ENCODE data around the gene GNG4.

Gene GNG4

GRCh38 chr1:235567812-235568503, 81.6 kb downstream of the GNG4 start:
- TF ChIP-seq, protein P1, sequence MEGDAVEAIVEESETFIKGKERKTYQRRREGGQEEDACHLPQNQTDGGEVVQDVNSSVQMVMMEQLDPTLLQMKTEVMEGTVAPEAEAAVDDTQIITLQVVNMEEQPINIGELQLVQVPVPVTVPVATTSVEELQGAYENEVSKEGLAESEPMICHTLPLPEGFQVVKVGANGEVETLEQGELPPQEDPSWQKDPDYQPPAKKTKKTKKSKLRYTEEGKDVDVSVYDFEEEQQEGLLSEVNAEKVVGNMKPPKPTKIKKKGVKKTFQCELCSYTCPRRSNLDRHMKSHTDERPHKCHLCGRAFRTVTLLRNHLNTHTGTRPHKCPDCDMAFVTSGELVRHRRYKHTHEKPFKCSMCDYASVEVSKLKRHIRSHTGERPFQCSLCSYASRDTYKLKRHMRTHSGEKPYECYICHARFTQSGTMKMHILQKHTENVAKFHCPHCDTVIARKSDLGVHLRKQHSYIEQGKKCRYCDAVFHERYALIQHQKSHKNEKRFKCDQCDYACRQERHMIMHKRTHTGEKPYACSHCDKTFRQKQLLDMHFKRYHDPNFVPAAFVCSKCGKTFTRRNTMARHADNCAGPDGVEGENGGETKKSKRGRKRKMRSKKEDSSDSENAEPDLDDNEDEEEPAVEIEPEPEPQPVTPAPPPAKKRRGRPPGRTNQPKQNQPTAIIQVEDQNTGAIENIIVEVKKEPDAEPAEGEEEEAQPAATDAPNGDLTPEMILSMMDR (IDR thresholded peaks at IDR 0.05; ENCODE audit: low read depth, low read length) = no peak
- TF ChIP-seq POLR2A (IDR thresholded peaks at IDR 0.05; ENCODE audit: extremely low read depth, insufficient read length) (no peak), MYC (IDR thresholded peaks at IDR 0.05; ENCODE audit: low read depth, low read length) (peak; percentile 69; the same call in 1 of the 2 replicates)
- TF ChIP-seq, protein P2, sequence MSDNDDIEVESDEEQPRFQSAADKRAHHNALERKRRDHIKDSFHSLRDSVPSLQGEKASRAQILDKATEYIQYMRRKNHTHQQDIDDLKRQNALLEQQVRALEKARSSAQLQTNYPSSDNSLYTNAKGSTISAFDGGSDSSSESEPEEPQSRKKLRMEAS (IDR thresholded peaks at IDR 0.05; ENCODE audit: low read depth, low read length) = peak; percentile 52
- DNase-seq (ENCODE audit: low read depth) = peak; percentile 97
- peak overlapping the region; percentile 37 for H3K4me3 ChIP-seq (ENCODE audit: low read depth, low read length)

DNA sequence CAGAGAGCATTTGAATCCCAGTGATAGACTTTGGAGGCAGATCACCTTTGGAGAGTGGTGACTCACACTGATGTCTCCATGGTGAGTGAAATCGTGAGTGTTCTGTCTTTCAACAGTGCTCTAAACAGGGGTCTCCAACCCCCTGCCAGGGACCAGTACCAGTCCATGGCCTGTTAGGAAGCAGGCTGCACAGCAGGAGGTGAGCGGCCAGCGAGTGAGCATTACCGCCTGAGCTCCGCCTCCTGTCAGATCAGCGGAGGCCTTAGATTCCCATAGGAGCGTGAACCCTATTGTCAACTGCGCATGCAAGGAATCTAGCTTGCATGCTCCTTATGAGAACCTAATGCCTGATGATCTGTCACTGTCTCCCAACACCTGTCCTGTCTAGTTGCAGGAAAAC, 83.5 kb downstream of the GNG4 start:
- DNase-seq (ENCODE audit: low read depth) = no peak
- no peak for TF ChIP-seq MYC (IDR thresholded peaks at IDR 0.05; ENCODE audit: low read depth, low read length)
- TF ChIP-seq, protein P2 (IDR thresholded peaks at IDR 0.05; ENCODE audit: low read depth, low read length) = no peak
- TF ChIP-seq, protein P1 (IDR thresholded peaks at IDR 0.05; ENCODE audit: low read depth, low read length) = no peak
- TF ChIP-seq POLR2A (IDR thresholded peaks at IDR 0.05; ENCODE audit: extremely low read depth, insufficient read length) = no peak
- no peak overlapping the region for H3K4me3 ChIP-seq (ENCODE audit: low read depth, low read length)

DNA sequence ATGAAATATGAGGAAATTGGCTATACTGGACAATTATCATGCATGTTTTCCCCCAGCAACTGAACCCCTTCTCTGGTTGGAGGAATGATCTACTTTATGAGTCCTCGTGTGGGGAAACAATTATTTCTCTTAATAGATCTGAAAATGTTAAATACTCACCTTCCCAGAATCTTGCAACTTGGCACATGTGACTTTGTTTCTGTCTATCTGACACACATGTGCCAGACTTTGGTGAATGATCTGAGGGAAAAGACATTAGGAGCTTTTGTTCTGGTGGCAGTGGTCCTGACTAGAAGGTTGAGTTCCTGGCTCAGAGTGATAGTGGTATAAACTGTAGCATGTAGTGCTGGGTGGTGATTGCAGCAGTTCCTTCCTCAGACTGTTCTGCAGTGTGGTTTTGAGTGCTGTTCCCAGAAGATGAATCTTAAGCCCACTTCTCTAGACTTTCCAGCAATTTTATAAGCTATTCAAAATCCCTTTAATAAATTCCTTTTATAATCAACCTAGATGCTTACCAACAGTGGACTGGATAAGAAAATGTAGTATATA, 86.0 kb downstream of the GNG4 start:
- TF ChIP-seq, protein P2 (IDR thresholded peaks at IDR 0.05; ENCODE audit: low read depth, low read length) = peak; percentile 63
- TF ChIP-seq MYC (IDR thresholded peaks at IDR 0.05; ENCODE audit: low read depth, low read length) = no peak
- no peak overlapping the region for H3K4me3 ChIP-seq (ENCODE audit: low read depth, low read length)
- DNase-seq (ENCODE audit: low read depth) = peak; percentile 50

DNA sequence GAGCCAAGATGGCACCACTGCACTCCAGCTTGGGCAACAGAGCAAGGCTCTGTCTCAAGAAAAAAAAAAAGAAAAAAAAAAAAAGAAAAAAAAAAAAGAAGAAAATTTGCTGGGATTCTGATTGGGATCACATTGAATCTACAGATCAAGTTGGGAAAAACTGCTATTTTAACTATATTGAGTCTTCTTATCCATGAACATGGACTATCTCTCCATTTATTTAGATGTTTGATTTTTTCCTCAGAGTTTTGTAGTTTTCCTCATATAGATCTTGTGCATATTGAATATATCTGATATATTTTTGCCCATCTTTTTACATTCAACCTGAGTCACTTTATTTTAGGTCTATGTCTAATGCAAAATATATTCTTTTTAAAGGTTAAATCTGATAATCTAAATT, 87.0 kb downstream of the GNG4 start:
- DNase-seq (ENCODE audit: low read depth) = no peak
- no peak for TF ChIP-seq POLR2A (IDR thresholded peaks at IDR 0.05; ENCODE audit: extremely low read depth, insufficient read length)
- TF ChIP-seq, protein P1 (IDR thresholded peaks at IDR 0.05; ENCODE audit: low read depth, low read length) = no peak
- TF ChIP-seq MYC (IDR thresholded peaks at IDR 0.05; ENCODE audit: low read depth, low read length) = no peak
- TF ChIP-seq, protein P2 (IDR thresholded peaks at IDR 0.05; ENCODE audit: low read depth, low read length) = no peak
- no peak overlapping the region for H3K4me3 ChIP-seq (ENCODE audit: low read depth, low read length)

DNA sequence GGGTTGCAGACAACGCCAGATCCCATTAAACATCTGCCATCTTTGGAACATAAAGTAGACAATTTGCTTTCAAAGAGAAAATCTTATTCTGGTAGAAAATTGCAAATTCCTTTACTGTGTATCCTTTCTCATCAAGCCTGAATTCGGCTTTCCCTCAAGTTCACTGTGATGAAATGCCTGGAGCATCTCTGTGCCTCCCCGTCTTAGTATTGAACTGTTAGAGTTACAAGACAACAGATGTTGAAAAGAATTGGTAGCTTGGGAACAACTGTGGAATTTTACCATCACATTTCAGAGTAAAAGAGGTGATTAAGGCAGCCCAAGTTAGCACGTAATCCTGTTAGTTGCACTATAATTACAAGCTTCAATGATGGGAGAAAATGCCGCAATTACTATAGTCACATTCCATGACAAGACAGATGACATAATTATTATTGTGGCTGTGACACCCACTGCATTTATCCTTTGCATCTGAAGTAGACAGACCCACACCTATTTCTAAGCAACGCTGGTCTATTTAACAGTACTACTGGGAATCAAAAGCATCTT, 90.9 kb downstream of the GNG4 start:
- DNase-seq (ENCODE audit: low read depth) = no peak
- H3K4me3 ChIP-seq (ENCODE audit: low read depth, low read length) = no peak overlapping the region
- TF ChIP-seq POLR2A (IDR thresholded peaks at IDR 0.05; ENCODE audit: extremely low read depth, insufficient read length) (no peak), MYC (IDR thresholded peaks at IDR 0.05; ENCODE audit: low read depth, low read length) (no peak)
- TF ChIP-seq, protein P2 (IDR thresholded peaks at IDR 0.05; ENCODE audit: low read depth, low read length) = no peak
- TF ChIP-seq, protein P1 (IDR thresholded peaks at IDR 0.05; ENCODE audit: low read depth, low read length) = no peak

- peak; percentile 50 for DNase-seq (ENCODE audit: low read depth)
- TF ChIP-seq, protein P2 (IDR thresholded peaks at IDR 0.05; ENCODE audit: low read depth, low read length) = no peak
- TF ChIP-seq, protein P1 (IDR thresholded peaks at IDR 0.05; ENCODE audit: low read depth, low read length) = peak; percentile 36
- H3K4me3 ChIP-seq (ENCODE audit: low read depth, low read length) = no peak overlapping the region
Observed at GRCh38 chr1:235557495-235557894, 92.1 kb downstream of the GNG4 start.
